GM13977 (cell line): ENCODE measurements around the gene MOV10.
"Not testable (repeated sequence)": the region's sequence is repeated elsewhere in the genome, so short reads cannot be mapped to it uniquely, and the experiment has no call there.

Experiments
- DNase-seq: peaks from one replicate; pipeline ENCODE4 v3.0.0; 2012; ENCODE audit warnings: low spot score
- CTCF ChIP-seq: IDR thresholded peaks from 2 replicates; pipeline ENCODE4 v1.5.1; 2012; ENCODE audit warnings: mild to moderate bottlenecking, control low read depth; ENCODE audit not compliant: insufficient read depth; ENCODE audit errors: extremely low read depth, missing control alignments
- in situ Hi-C: fragments of 300-500 bp; cut with MboI; formaldehyde crosslinking; loops from one replicate; pipeline ENCODE4 v1.12.0; 2022; ENCODE audit warnings: low sequenced_read_pairs, low pct_unique_long_range_greater_than_20kb, mixed read lengths, inconsistent platforms; ENCODE audit not compliant: unreplicated experiment

The MOV10 gene

GRCh38 chr1:112633628-112634027 is 40.8 kb upstream of the MOV10 start:
- in situ Hi-C loops, result no loop called here
- no peak for TF ChIP-seq CTCF
- DNase-seq, result no peak

DNA sequence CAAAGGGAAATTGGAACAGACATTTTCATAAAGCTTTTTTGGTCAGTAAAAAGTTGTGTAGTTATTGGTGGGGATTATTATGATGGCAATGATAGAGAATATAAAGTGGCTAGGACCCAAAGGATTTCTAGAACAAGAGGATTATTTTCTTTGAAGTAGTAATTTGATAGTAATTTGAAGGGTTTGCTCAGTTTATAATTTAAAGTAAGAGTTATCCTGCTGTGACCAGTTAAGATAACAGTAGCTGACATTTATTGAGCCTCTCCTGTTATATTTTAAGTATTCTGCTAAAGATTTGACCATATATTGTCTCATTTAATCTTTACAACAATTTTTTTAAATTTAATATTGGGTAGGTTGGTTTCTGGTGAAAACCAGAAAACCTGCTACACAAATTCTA is 40.1 kb upstream of the MOV10 start:
- in situ Hi-C loops, result no loop called here
- TF ChIP-seq CTCF, result no peak
- no peak for DNase-seq

- in situ Hi-C loops, result no loop called here
- DNase-seq, result no peak
Measured at GRCh38 chr1:112636056-112636455, 38.4 kb upstream of the MOV10 start.

GRCh38 chr1:112636597-112637253 is 37.7 kb upstream of the MOV10 start:
- TF ChIP-seq CTCF, result no peak
- in situ Hi-C loops, result no loop called here
- peak; percentile 48 for DNase-seq

More at GRCh38 chr1:112636056-112636455, 38.4 kb upstream of the MOV10 start:
- TF ChIP-seq CTCF, result no peak

- in situ Hi-C loops, result no loop called here
- DNase-seq, result no peak
- TF ChIP-seq CTCF, result no peak
Measured at GRCh38 chr1:112637254-112638109, 37.0 kb upstream of the MOV10 start.

- in situ Hi-C loops, result no loop called here
- no peak for TF ChIP-seq CTCF
- DNase-seq, result no peak
Measured at GRCh38 chr1:112638110-112638428, 36.4 kb upstream of the MOV10 start.

DNA sequence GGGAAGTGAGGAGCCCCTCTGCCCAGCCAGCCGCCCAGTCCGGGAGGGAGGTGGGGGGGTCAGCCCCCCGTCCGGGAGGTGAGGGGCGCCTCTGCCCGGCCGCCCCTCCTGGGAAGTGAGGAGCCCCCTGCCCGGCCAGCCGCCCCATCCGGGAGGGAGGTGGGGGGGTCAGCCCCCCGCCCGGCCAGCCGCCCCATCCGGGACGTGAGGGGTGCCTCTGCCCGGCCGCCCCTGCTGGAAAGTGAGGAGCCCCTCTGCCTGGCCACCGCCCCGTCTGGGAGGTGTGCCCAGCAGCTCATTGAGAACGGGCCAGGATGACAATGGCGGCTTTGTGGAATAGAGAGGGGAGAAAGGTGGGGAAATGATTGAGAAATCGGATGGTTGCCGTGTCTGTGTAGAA is 34.0 kb upstream of the MOV10 start:
- in situ Hi-C loops, DNase-seq: not testable (repeated sequence)
